ENCODE results near the gene CCDC152. TPM values are rescaled to one million over a fixed set of nuclear protein-coding genes. Genes with fewer than 3 reads are reported as not detected.
A peak's percentile ranks its signal among the peaks of the same experiment; 100 is the strongest.

The CCDC152 gene
- total and polyA plus RNA-seq, 12 donors: 0.66 to 4.0 (median 1.5) TPM

GRCh38 chr5:42830924-42831323, 74.3 kb downstream of the CCDC152 start:
- Histone ChIP-seq H3K4me3 (no peak overlapping the region), H3K9me3 (no peaks in the 10 kb centered on the region), H3K27me3 (no peaks in the 10 kb centered on the region), H3K36me3 (no peaks in the 10 kb centered on the region), H3K4me1 (peaks cover 0 to 14% (median 5%) of the 10 kb centered on the region in 9 donors), H3K27ac (no peak overlapping the region)
- 75 to 91% methylated on average over 2 of the region's 2 CpGs for WGBS, 2 donors
- no peak for ATAC-seq
- intact Hi-C loops (cut with DNase I): loop anchor here in 1 of 10 donors (5.0 kb wide), 1 partner anchor 41 kb away; no protein-coding TSS in a partner anchor
- no peak for TF ChIP-seq CTCF (IDR thresholded peaks at IDR 0.05)
- no peak for DNase-seq

GRCh38 chr5:42832060-42832459, 75.4 kb downstream of the CCDC152 start:
- H3K27ac ChIP-seq: no peak overlapping the region
- H3K27me3 ChIP-seq: no peaks in the 10 kb centered on the region
- H3K4me3 ChIP-seq: no peak overlapping the region
- DNase-seq (no peak), ATAC-seq (no peak)
- no peak for TF ChIP-seq CTCF (IDR thresholded peaks at IDR 0.05)
- H3K36me3 ChIP-seq: no peaks in the 10 kb centered on the region
- H3K9me3 ChIP-seq: no peaks in the 10 kb centered on the region
- peaks cover 0 to 5% (median 0%) of the 10 kb centered on the region in 9 donors for H3K4me1 ChIP-seq
- 96 to 97% methylated on average over 5 of the region's 5 CpGs for WGBS, 2 donors
- intact Hi-C loops (cut with DNase I): loop anchor here in 1 of 10 donors (5.0 kb wide), 1 partner anchor 40 kb away; no protein-coding TSS in a partner anchor

GRCh38 chr5:42836070-42836769, 79.6 kb downstream of the CCDC152 start:
- H3K27me3 ChIP-seq: no peaks in the 10 kb centered on the region
- H3K4me3 ChIP-seq: no peak overlapping the region
- H3K36me3 ChIP-seq: no peaks in the 10 kb centered on the region
- 95 to 96% methylated on average over 23 to 25 of the region's 25 CpGs for WGBS, 2 donors
- ATAC-seq: peak in 1 of 8 donors; percentile 57
- H3K9me3 ChIP-seq: no peaks in the 10 kb centered on the region
- no peak for TF ChIP-seq CTCF (IDR thresholded peaks at IDR 0.05)
- intact Hi-C loops (cut with DNase I): no loop called here
- peaks cover 0 to 20% (median 14%) of the 10 kb centered on the region in 9 donors for H3K4me1 ChIP-seq
- H3K27ac ChIP-seq: no peak overlapping the region
- DNase-seq: no peak

- Histone ChIP-seq H3K4me3 (no peak overlapping the region), H3K9me3 (no peaks in the 10 kb centered on the region), H3K27me3 (no peaks in the 10 kb centered on the region), H3K4me1 (peaks cover 0 to 31% (median 17%) of the 10 kb centered on the region in 9 donors), H3K27ac (peak overlapping the region in 1 of 10 donors; percentile 64), H3K36me3 (no peaks in the 10 kb centered on the region)
- no peak for TF ChIP-seq CTCF (IDR thresholded peaks at IDR 0.05)
- ATAC-seq (peak in 4 of 8 donors; percentile 34 to 50 (median 42)), DNase-seq (no peak)
- 78 to 85% methylated on average over 3 of the region's 3 CpGs for WGBS, 2 donors
- intact Hi-C loops (cut with DNase I): no loop called here
These were observed 81.0 kb downstream of the CCDC152 start for GRCh38 chr5:42837601-42838000.
